ACHN (cell line): ENCODE measurements around the gene SPG21.

ENCODE experiments used
- DNase-seq: peaks from one replicate; pipeline ENCODE4 v3.0.0-alpha.2; 2015
- in situ Hi-C: cut with HindIII; loops from 2 replicates; pipeline ENCODE4 v1.10.0; 2017; ENCODE audit warnings: low sequenced_read_pairs, low pct_ligation_motif_present, low pct_unique_long_range_greater_than_20kb

Gene SPG21

GRCh38 chr15:64916365-64916764 lies 73.3 kb downstream of the SPG21 start:
- DNase-seq = no peak
- in situ Hi-C loops = no loop called here

- in situ Hi-C loops = no loop called here
- DNase-seq = no peak
Observed at GRCh38 chr15:64915518-64916227, 74.0 kb downstream of the SPG21 start.
